HG03575 (cell line): ENCODE results near the gene AFAP1.

Source experiments
- ATAC-seq: cut with Tn5 transposase; IDR thresholded peaks from one replicate; pipeline ENCODE4 v1.9.1; 2021; ENCODE audit not compliant: unreplicated experiment, insufficient number of reproducible peaks, low FRiP score; ENCODE audit errors: extremely low read depth

The AFAP1 gene

DNA sequence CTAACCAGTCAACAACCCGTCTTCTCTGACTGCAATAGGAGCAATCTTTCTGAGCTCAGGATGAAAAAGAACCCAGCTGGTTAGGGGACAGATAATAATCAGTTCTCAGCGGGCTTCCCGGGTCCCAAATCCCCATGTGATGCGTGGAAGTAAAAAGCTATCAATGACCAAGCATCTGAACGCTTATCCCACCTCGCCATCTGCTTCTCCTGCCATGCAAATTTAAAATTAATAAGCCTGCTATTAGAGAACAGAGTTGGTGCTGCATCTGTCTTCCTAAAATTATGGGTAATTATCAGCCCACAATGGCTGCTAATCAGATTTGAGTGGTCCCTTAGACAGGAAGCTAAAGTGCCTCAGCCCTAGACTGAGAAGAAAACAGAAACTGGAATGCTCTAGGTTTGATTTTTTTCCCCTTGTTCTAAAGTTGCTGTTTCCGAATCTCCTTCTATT is 37.5 kb downstream of the AFAP1 start:
- ATAC-seq, result no peak

- no peak for ATAC-seq
Observed at GRCh38 chr4:7901311-7901885, 38.3 kb downstream of the AFAP1 start.

DNA sequence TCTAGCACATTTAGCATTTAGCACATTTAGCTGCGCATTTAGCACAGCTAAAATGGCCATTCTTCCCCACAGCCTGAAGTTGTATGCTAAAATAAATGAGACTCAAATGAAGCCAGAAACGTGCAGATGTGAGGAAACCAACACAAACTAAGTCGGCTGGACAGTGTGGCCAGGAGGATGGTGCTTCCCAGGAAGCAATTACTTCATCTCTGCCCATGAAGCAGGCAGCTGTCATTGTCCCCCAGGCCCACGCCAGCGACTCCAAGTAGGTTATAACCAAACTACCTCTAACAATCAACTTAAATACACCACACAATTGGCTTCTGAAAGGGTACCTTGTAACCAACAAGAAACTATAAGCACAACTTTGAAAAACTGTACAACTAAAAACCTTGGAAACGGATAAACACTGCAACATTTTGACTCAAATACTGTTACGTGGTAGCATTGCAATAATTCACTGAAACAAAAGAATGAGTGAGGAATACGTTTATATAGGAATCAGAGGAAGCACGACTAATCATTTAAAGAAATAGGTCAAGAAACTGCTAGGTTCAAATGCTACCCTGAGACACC is 39.2 kb downstream of the AFAP1 start:
- ATAC-seq, result no peak

DNA sequence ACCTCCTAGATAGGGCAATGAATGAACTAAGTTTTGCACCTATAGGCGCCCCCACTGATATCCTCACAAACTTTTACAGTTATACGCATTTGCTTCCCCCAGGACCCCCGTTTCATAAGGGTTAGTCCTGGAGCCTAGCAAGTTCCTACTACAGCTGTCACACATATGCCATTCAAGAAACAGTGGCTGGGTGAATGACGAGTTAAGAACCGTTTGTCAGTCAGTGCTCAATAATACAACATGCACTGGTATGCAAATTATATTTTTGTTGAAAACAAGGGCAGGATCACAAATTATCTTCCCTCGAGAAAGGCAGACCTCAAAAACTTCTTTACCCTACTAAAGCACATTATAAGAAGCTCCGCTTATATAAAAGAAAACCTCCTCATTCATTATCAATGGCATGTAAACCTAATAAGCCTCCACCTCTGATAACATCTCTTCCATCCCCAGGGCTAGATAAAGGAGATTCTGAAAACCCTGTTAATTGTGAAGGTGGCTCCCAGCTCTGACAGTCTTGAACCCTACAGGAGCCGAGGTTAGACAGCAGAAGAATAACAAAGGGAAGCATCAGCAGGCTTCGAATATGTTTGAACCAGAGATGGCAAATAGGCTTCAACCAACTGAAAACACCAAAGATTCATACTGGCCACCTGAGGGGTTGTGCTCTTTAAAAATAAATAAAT is 40.3 kb downstream of the AFAP1 start:
- ATAC-seq, result no peak

- ATAC-seq, result no peak
Observed at GRCh38 chr4:7898385-7898784, 41.3 kb downstream of the AFAP1 start.

- ATAC-seq, result no peak
Observed at GRCh38 chr4:7897811-7898210, 41.9 kb downstream of the AFAP1 start.

GRCh38 chr4:7894677-7895181 is 44.9 kb downstream of the AFAP1 start:
- ATAC-seq, result no peak

DNA sequence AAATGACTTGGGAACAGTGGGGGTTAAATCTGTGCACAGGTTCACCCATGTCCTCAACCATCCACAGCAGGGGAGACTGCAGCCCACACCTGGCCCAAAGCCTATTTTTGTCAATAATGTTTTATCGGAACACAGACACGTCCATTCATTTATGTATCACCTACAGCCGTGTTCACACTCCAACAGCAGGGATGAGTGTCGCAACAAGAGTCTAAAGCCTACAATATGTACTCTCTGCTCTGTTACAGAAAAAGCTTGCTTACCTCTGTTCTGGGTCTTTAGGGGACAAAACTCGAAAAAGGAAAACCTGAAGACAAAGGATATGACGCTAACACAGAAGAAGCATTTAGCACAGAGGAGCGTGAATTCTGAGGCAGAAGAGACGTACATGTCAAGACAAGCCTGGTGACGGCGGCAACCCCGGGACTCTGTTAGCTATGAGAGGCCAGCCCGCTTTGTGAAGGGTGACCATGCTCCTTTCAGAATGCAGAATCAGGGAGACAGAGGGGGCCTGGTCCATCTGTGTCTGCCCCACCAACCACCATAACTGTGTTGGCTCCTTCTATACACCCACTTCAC is 45.5 kb downstream of the AFAP1 start:
- no peak for ATAC-seq

DNA sequence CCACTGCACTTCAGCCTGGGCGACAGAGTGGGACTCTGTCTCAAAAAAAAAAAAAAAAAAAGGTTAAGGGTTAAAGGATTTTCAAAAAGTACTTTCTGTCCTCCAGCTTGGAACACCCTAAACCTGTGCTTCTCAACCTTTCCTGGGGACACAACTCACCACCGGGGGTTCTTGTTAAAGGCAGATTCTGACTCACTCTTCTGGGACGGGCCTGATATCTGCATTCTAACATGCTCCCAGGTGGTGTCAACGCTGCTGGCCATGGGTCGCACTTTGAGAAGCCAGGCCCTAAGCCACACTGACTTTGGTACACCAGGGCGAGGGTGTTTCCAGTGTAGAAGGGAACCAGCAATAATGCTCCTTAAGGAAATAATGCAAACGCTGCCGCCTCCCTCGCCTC is 46.1 kb downstream of the AFAP1 start:
- no peak for ATAC-seq

GRCh38 chr4:7892212-7893019 is 47.2 kb downstream of the AFAP1 start:
- ATAC-seq, result no peak

DNA sequence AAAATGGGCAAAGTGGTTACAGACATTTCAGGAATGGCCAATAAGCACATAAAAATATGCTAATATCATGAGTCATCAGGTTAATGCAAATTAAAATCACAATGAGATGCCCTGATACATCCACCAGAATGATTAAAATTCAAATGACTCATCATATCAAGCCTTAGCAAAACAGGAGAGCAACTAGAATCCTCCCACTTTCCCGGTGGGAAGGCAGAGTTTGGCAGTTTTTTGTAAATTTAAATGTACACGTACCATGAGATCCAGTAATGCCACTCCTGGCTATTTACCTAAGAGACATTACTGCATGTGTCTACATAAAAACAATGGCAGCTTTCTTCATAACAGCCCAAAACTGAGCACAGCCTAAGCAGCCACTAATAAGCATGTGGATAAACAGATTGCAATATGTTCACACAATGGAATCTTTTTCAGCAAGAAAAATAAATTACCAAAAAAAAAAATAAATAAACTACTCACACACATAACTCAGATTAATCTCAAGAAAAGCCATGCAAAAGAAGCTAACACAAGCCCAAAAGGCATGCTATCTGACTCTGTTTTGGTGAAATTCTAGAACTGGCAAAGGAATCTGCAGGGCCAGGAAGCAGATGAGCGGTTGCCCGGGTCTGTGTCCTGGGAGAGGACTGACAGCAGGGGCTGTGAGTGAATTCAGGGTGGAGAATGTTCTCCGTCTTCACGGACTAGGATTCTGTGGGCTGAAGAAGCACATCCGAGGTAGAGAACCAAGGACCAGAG is 48.8 kb downstream of the AFAP1 start:
- no peak for ATAC-seq

DNA sequence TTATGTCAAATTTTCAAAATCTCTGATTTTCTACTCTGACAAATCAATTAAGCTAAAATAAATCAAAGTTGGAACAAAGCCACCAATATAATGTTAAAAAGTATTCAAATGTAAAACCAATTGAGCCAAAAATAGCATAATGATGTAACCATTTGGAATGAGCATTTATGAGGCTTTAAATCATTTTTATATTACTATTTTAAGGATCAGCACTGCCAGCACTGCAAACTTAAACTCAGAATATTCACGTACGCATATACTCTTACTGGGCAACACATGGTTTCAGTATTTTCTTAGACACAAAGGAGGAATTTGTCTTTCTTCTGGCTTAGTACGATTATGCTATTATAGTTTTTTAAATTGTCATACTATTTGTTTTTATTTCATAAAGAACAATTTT is 52.2 kb downstream of the AFAP1 start:
- ATAC-seq, result no peak

GRCh38 chr4:7886007-7886973 is 53.4 kb downstream of the AFAP1 start:
- ATAC-seq, result no peak

GRCh38 chr4:7885216-7886006 is 54.2 kb downstream of the AFAP1 start:
- no peak for ATAC-seq

- no peak for ATAC-seq
Observed at GRCh38 chr4:7880683-7881082, 59.0 kb downstream of the AFAP1 start.

DNA sequence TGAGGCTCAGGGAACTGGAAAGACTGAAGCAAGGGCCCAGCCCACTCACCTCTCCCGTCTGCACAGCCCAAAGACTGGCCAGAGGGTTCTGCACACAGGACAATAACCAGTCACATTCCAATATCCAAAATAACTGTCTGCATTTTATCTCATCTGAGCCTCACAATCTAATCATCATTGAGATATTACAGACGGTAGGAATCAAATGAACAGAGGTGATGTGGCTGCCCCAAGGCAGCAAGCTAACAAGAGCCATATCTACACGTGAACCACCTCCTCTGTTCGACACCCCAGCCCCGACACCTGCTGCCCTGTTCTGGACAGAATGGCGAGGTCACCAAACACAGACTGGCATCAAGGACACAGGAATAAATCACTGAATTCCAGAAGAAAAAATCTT is 60.5 kb downstream of the AFAP1 start:
- no peak for ATAC-seq

- ATAC-seq, result no peak
Observed at GRCh38 chr4:7878323-7878722, 61.3 kb downstream of the AFAP1 start.
